Parathyroid adenoma (tissue), 2 donors: ENCODE results near the gene TTC33.
"Not testable (repeated sequence)": the region's sequence is repeated elsewhere in the genome, so short reads cannot be mapped to it uniquely, and the experiment has no call there.

Experiments used
- H2AFZ ChIP-seq: fragments of 300-600 bp; sonication (generic); one replicate; pipeline ENCODE4 v1.7.0; 2017; ENCODE audit warnings: antibody characterized with exemption, mild to moderate bottlenecking
- H3K27ac ChIP-seq: fragments of 300-600 bp; sonication (generic); one replicate; pipeline ENCODE4 v1.7.0; 2017
- H3K27me3 ChIP-seq: fragments of 300-600 bp; sonication (generic); one replicate; pipeline ENCODE4 v1.7.0; 2017; ENCODE audit warnings: low read length; ENCODE audit not compliant: control insufficient read depth, insufficient read depth
- H3K36me3 ChIP-seq: fragments of 300-600 bp; sonication (generic); one replicate; pipeline ENCODE4 v1.7.0; 2017; ENCODE audit warnings: low read length; ENCODE audit not compliant: control insufficient read depth, insufficient read depth
- H3K4me1 ChIP-seq: fragments of 300-600 bp; sonication (generic); one replicate; pipeline ENCODE4 v1.7.0; 2017; ENCODE audit warnings: control low read depth
- H3K4me2 ChIP-seq: fragments of 300-600 bp; sonication (generic); one replicate; pipeline ENCODE4 v1.7.0; 2017; ENCODE audit warnings: low read length
- H3K4me3 ChIP-seq: fragments of 300-600 bp; sonication (generic); one replicate; pipeline ENCODE4 v1.7.0; 2017; ENCODE audit warnings: low read depth, low read length
- H3K79me2 ChIP-seq: fragments of 300-600 bp; sonication (generic); one replicate; pipeline ENCODE4 v1.7.0; 2017; ENCODE audit warnings: control low read depth
- H3K9ac ChIP-seq: fragments of 300-600 bp; sonication (generic); one replicate; pipeline ENCODE4 v1.7.0; 2017; ENCODE audit warnings: mild to moderate bottlenecking
- H3K9me3 ChIP-seq: fragments of 300-600 bp; sonication (generic); one replicate; pipeline ENCODE4 v1.7.0; 2017; ENCODE audit warnings: low read length; ENCODE audit not compliant: control insufficient read depth
- TF ChIP-seq, protein P1 (sequence below): fragments of 300-600 bp; sonication (generic); IDR thresholded peaks from one replicate; pipeline ENCODE4 v1.7.0; 2017; ENCODE audit warnings: antibody characterized with exemption, mild to moderate bottlenecking
- donor health status: primary hyperparathyroidism.

Gene TTC33

DNA sequence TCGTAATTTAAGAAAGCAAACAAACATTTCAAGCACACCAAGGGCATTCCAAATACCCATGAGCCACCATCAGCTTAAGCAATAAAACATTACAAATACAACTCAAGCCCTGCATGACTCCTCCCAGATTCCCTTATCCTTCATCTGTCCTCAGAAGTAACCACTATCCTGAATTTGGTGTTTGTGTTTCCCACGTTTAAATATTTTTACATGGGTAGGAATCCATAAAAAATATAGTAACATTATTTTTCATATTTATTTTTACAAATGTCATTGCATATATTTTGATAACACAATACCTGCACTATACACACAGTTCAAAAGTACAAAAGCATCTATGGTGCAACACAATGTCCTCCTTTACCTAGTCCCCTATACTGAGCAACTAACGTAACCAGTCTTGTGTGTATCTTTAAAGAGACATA is 36.0 kb upstream of the TTC33 start:
- peaks cover 63% of the 10 kb centered on the region for H3K79me2 ChIP-seq
- H3K4me2 ChIP-seq = no peak overlapping the region
- H3K36me3 ChIP-seq = no peaks in the 10 kb centered on the region
- no peaks in the 10 kb centered on the region for H3K9me3 ChIP-seq
- H3K4me3 ChIP-seq = no peak overlapping the region
- H3K4me1 ChIP-seq = peaks cover 3% of the 10 kb centered on the region
- TF ChIP-seq, protein P1, sequence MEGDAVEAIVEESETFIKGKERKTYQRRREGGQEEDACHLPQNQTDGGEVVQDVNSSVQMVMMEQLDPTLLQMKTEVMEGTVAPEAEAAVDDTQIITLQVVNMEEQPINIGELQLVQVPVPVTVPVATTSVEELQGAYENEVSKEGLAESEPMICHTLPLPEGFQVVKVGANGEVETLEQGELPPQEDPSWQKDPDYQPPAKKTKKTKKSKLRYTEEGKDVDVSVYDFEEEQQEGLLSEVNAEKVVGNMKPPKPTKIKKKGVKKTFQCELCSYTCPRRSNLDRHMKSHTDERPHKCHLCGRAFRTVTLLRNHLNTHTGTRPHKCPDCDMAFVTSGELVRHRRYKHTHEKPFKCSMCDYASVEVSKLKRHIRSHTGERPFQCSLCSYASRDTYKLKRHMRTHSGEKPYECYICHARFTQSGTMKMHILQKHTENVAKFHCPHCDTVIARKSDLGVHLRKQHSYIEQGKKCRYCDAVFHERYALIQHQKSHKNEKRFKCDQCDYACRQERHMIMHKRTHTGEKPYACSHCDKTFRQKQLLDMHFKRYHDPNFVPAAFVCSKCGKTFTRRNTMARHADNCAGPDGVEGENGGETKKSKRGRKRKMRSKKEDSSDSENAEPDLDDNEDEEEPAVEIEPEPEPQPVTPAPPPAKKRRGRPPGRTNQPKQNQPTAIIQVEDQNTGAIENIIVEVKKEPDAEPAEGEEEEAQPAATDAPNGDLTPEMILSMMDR = no peak
- no peaks in the 10 kb centered on the region for H3K27me3 ChIP-seq
- H3K27ac ChIP-seq = no peak overlapping the region
- H2AFZ ChIP-seq = no peak overlapping the region
- H3K9ac ChIP-seq = no peak overlapping the region

DNA sequence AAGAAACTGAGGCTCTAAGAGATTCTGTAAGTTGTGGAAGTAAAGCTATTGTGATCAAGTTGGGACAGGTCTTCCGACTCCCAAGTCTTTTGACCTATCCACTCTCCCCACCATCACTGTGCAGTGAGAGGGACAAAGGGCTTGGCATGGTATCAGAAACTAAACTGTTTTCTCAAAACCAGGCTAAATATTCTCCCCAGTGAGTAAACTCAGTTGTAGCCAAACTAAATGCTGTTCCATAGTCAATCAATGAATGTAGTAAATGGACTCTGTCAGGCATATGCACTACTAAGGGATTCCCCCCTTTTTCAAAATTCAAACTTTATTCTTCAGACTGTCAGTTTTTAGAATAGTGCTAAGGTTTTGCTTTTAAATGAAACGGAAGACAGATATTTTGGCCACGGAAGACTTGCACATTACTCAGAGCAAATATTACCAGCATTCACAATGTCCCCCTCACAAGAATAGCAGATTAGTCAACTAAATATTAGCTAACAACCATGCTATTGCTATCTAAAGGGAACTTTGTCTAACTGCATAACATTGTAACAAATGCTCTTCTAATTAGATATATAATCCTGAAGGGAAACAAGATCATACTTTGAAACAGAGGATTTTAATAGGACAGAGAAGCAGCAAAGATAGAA is 35.3 kb upstream of the TTC33 start:
- no peak overlapping the region for H3K4me3 ChIP-seq
- H2AFZ ChIP-seq = no peak overlapping the region
- TF ChIP-seq, protein P1 = no peak
- no peak overlapping the region for H3K4me2 ChIP-seq
- H3K27me3 ChIP-seq = no peaks in the 10 kb centered on the region
- no peak overlapping the region for H3K9ac ChIP-seq
- no peaks in the 10 kb centered on the region for H3K9me3 ChIP-seq
- peaks cover 3% of the 10 kb centered on the region for H3K4me1 ChIP-seq
- peaks cover 65% of the 10 kb centered on the region for H3K79me2 ChIP-seq
- no peaks in the 10 kb centered on the region for H3K36me3 ChIP-seq
- no peak overlapping the region for H3K27ac ChIP-seq

DNA sequence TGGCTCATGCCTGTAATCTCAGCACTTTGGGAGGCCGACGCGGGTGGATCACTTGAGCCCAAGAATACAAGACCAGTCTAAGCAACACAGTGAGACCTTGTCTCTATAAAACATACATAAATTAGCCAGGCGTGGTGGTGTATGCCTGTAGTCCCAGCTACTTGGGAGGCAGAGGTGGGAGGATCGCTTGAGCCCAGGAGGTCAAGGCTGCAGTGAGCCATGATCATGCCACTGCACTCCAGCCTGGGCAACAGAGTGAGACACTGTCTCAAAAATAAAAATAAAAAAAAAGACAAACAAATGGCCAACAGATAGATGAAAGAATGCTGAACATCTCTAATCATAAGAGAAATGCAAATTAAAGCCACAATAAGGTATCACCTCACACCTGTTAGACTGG is 33.2 kb upstream of the TTC33 start:
- peaks cover 11% of the 10 kb centered on the region for H3K4me1 ChIP-seq
- not testable (repeated sequence) for H3K36me3 ChIP-seq, H3K4me2 ChIP-seq, H3K27ac ChIP-seq, H3K9me3 ChIP-seq, H3K9ac ChIP-seq, H3K27me3 ChIP-seq, H2AFZ ChIP-seq, H3K4me3 ChIP-seq
- H3K79me2 ChIP-seq = peaks cover 66% of the 10 kb centered on the region

DNA sequence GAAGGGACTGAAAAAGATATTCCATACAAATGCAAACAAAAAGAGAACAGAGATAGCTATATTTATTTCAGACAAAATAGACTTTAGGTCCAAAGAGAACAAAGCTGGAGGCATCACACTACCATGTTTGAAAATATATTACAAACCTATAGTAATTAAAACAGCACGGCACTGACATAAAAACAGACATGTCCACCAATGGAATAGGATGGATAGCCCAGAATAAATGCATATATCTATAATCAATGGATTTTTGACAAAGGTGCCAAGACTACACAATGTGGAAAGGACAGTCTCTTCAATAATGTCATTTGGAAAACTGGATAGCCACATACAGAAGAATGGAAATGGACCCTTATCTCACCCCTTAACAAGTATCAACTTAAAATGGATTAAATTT is 32.2 kb upstream of the TTC33 start:
- TF ChIP-seq, protein P1 = no peak

DNA sequence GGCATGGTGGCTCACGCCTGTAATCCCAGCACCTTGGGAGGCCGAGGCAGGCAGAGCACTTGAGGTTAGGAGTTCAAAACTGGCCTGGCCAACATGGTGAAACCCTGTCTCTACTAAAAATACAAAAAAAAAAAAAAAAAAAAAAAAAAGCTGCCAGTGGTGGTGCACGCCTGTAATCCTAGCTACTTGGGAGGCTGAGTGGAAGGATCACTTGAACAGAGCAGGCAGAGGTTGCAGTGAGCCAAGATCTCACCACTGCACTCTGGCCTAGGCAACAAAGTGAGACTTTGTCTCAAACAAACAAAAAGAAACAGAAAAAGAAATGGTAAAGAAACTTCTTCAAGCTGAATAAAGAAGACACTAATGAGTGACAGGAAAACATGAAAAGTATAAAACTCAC is 30.9 kb upstream of the TTC33 start:
- H3K79me2 ChIP-seq = peaks cover 57% of the 10 kb centered on the region
- H3K9me3 ChIP-seq, H3K4me3 ChIP-seq, H3K4me2 ChIP-seq, H2AFZ ChIP-seq, H3K27me3 ChIP-seq, H3K27ac ChIP-seq, H3K9ac ChIP-seq, H3K36me3 ChIP-seq: not testable (repeated sequence)
- H3K4me1 ChIP-seq = peaks cover 14% of the 10 kb centered on the region

More for the DNA sequence above, 32.2 kb upstream of the TTC33 start:
- peaks cover 11% of the 10 kb centered on the region for H3K4me1 ChIP-seq
- H3K27me3 ChIP-seq = no peaks in the 10 kb centered on the region
- no peak overlapping the region for H3K4me3 ChIP-seq
- H3K4me2 ChIP-seq = no peak overlapping the region
- no peak overlapping the region for H3K27ac ChIP-seq
- no peaks in the 10 kb centered on the region for H3K9me3 ChIP-seq
- H2AFZ ChIP-seq = no peak overlapping the region
- H3K36me3 ChIP-seq = no peaks in the 10 kb centered on the region
- H3K79me2 ChIP-seq = peaks cover 62% of the 10 kb centered on the region
- no peak overlapping the region for H3K9ac ChIP-seq

DNA sequence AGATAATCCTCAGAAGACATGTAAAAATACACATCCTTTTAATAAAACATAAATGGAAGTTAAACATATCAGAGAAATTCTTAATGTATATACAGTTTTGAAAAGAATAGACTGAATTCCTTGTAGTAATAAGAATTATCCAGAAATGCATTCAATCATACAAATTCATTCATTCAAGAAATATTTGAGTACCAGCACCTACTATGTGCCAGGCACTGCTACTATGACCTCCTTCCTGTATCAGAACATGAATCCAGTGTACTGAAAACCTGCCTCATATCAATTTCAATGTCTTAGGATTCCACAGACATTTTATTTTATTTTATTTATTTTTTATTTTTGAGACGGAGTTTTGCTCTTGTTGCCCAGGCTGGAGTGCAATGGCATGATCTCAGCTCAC is 29.2 kb upstream of the TTC33 start:
- Histone ChIP-seq H3K27ac (no peak overlapping the region), H3K79me2 (peaks cover 52% of the 10 kb centered on the region), H3K27me3 (no peaks in the 10 kb centered on the region), H3K4me2 (no peak overlapping the region), H2AFZ (no peak overlapping the region), H3K4me3 (no peak overlapping the region), H3K36me3 (no peaks in the 10 kb centered on the region), H3K9me3 (no peaks in the 10 kb centered on the region), H3K4me1 (peaks cover 11% of the 10 kb centered on the region), H3K9ac (no peak overlapping the region)
- TF ChIP-seq, protein P1 = no peak
